CD4-positive, CD25-positive, alpha-beta regulatory T cell (primary cell): ENCODE measurements around the gene KRTAP22-1. TPM values are rescaled to one million over a fixed set of nuclear protein-coding genes. Genes with fewer than 3 reads are reported as not detected.

Experiments used
- ATAC-seq, 2 donors: fragments of 150-1000 bp; cut with Tn5 transposase; one replicate each; pipeline ENCODE4 v1.10.0; 2021; ENCODE audit warnings: low read depth in 2 of 2, moderate number of reproducible peaks in 2 of 2, moderate library complexity in 1 of 2
- DNase-seq, 3 donors: peaks; one replicate each; pipeline versions ENCODE4 v3.0.0 to v3.0.0-alpha.2; 2012 to 2022; ENCODE audit warnings: mixed read lengths in 1 of 3
- H3K27ac ChIP-seq: one replicate; pipeline ENCODE4 v1.7.0; 2013; ENCODE audit warnings: mild to moderate bottlenecking, low read length; ENCODE audit not compliant: insufficient read depth, poor library complexity, severe bottlenecking
- H3K27me3 ChIP-seq: one replicate; pipeline ENCODE4 v1.7.0; 2013; ENCODE audit warnings: low read length; ENCODE audit not compliant: control insufficient read depth, insufficient read depth
- H3K36me3 ChIP-seq: one replicate; pipeline ENCODE4 v1.7.0; 2013; ENCODE audit warnings: mild to moderate bottlenecking, low read length, moderate library complexity; ENCODE audit not compliant: control insufficient read depth, insufficient read depth
- H3K4me1 ChIP-seq: 2 replicates; pipeline ENCODE4 v1.7.0; 2013; ENCODE audit warnings: mild to moderate bottlenecking, low read length; ENCODE audit not compliant: insufficient read depth, control insufficient read depth, poor library complexity, severe bottlenecking
- H3K4me3 ChIP-seq: one replicate; pipeline ENCODE4 v1.7.0; 2013; ENCODE audit warnings: low read depth, mild to moderate bottlenecking, low read length, moderate library complexity
- H3K9me3 ChIP-seq, 2 experiments: 1 replicate in 1 of 2; 2 replicates in 1 of 2; pipeline ENCODE4 v1.7.0; 2013; ENCODE audit warnings: low read length in 2 of 2, mild to moderate bottlenecking in 1 of 2, moderate library complexity in 1 of 2; ENCODE audit not compliant: control insufficient read depth in 2 of 2
- H3K27ac Mint-ChIP-seq, 3 donors: one replicate each; pipeline ENCODE4 v1.8.0; 2020 to 2022; ENCODE audit warnings: mild to moderate bottlenecking in 3 of 3, mixed read lengths in 3 of 3, moderate library complexity in 2 of 3
- H3K27me3 Mint-ChIP-seq: one replicate; pipeline ENCODE4 v1.8.0; 2022; ENCODE audit warnings: mild to moderate bottlenecking, mixed read lengths
- H3K36me3 Mint-ChIP-seq: one replicate; pipeline ENCODE4 v1.8.0; 2020; ENCODE audit warnings: mixed read lengths
- H3K4me1 Mint-ChIP-seq, 4 donors: one replicate each; pipeline ENCODE4 v1.8.0; 2020 to 2022; ENCODE audit warnings: mixed read lengths in 4 of 4, mild to moderate bottlenecking in 1 of 4
- H3K4me3 Mint-ChIP-seq, 4 donors: one replicate each; pipeline ENCODE4 v1.8.0; 2020 to 2022; ENCODE audit warnings: mild to moderate bottlenecking in 4 of 4, mixed read lengths in 4 of 4, moderate library complexity in 3 of 4
- H3K9me3 Mint-ChIP-seq, 7 donors: one replicate each; pipeline ENCODE4 v1.8.0; 2020 to 2022; ENCODE audit warnings: mixed read lengths in 7 of 7, mild to moderate bottlenecking in 3 of 7, moderate library complexity in 2 of 7
- polyA plus RNA-seq, 4 donors: library from polyadenylated mRNA; unstranded; fragments of 300-500 nt; fragmentation: Illumina TruSeq; gene quantifications; one replicate each; pipeline ENCODE4 v1.2.3, GENCODE V29; 2021
- total RNA-seq: library from RNA; stranded (reverse); gene quantifications from one replicate; pipeline ENCODE4 v1.2.3, GENCODE V29; 2022

The KRTAP22-1 gene
- total and polyA plus RNA-seq, 5 donors from 2014 or later = not detected

GRCh38 chr21:30628109-30628508 lies 27.2 kb downstream of the KRTAP22-1 start:
- H3K9me3 Mint-ChIP-seq = peaks cover 0 to 5% (median 4%) of the 10 kb centered on the region in 7 donors
- Histone ChIP-seq H3K4me1 (no peaks in the 10 kb centered on the region), H3K36me3 (no peaks in the 10 kb centered on the region), H3K4me3 (no peak overlapping the region), H3K27ac (no peak overlapping the region), H3K27me3 (no peaks in the 10 kb centered on the region), H3K9me3 (no peaks in the 10 kb centered on the region)
- ATAC-seq = no peak
- no peaks in the 10 kb centered on the region for H3K36me3 Mint-ChIP-seq
- H3K27me3 Mint-ChIP-seq = no peaks in the 10 kb centered on the region
- no peak overlapping the region for H3K4me3 Mint-ChIP-seq
- H3K4me1 Mint-ChIP-seq = no peaks in the 10 kb centered on the region
- no peak for DNase-seq
- H3K27ac Mint-ChIP-seq = no peak overlapping the region

DNA sequence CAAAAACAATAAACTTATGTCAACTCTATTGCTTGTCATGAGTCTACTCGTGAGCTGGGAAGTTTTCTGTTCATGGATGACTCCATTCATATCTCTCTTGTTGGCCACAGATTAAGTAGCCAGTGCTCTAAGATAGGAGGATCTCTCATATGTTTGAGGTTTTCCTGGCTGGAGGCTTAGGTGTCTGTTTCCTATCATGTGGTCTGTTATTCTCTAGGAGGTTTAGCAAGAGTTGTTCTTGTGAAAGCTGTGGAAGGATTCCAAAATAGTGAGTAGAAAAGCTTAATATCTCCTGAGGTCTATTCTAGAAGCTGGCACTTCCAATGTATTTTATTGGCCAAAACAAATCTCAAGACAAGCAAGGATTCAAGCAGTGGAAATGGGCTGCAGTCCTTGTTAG lies 28.3 kb downstream of the KRTAP22-1 start:
- Histone ChIP-seq H3K36me3 (no peaks in the 10 kb centered on the region), H3K9me3 (no peaks in the 10 kb centered on the region), H3K4me3 (no peak overlapping the region), H3K27ac (no peak overlapping the region), H3K4me1 (no peaks in the 10 kb centered on the region), H3K27me3 (no peaks in the 10 kb centered on the region)
- no peak overlapping the region for H3K27ac Mint-ChIP-seq
- no peak overlapping the region for H3K4me3 Mint-ChIP-seq
- H3K27me3 Mint-ChIP-seq = no peaks in the 10 kb centered on the region
- peaks cover 0 to 5% (median 3%) of the 10 kb centered on the region in 7 donors for H3K9me3 Mint-ChIP-seq
- no peaks in the 10 kb centered on the region for H3K4me1 Mint-ChIP-seq
- no peak for DNase-seq
- no peaks in the 10 kb centered on the region for H3K36me3 Mint-ChIP-seq
- no peak for ATAC-seq

DNA sequence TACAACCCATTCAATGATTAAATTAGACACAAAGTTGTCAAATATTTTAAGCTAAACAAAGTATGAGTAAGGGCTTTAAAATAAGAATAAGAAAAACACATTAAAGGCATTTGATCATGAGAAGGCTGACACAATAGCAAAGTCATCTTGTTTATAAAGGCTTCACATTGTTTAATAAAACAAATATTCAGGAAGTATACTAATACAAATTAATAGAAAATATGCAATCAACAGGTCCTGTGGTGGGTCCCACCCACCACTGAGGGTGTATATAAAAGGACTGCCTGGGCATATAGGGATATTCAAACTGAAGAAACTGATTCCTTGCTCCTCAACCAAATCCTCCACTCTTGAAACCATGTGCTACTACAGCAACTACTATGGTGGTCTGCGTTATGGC lies 34.0 kb downstream of the KRTAP22-1 start, which contains the start of gene KRTAP20-2:
KRTAP20-2 (plus strand) TSS at position 301 of the 400 bp plus-strand sequence; CDS start at position 359, 58 bp downstream.
- no peak within 1 kb of the TSS for H3K4me3 ChIP-seq
- H3K27ac ChIP-seq = no peak within 1 kb of the TSS
- H3K9me3 ChIP-seq = no peaks in the 10 kb centered on the region
- Mint-ChIP-seq H3K9me3 (peaks cover 0 to 3% (median 2%) of the 10 kb centered on the region in 7 donors), H3K4me3 (no peak within 1 kb of the TSS), H3K4me1 (no peaks in the 10 kb centered on the region), H3K27me3 (no peaks in the 10 kb centered on the region), H3K27ac (no peak within 1 kb of the TSS), H3K36me3 (no peaks in the 10 kb centered on the region)
- no peaks in the 10 kb centered on the region for H3K36me3 ChIP-seq
- ATAC-seq (no peak), DNase-seq (no peak)
- no peaks in the 10 kb centered on the region for H3K4me1 ChIP-seq
- H3K27me3 ChIP-seq = no peaks in the 10 kb centered on the region

- DNase-seq (no peak), ATAC-seq (no peak)
- Histone ChIP-seq H3K27ac (no peak overlapping the region), H3K9me3 (no peaks in the 10 kb centered on the region), H3K4me1 (no peaks in the 10 kb centered on the region), H3K36me3 (no peaks in the 10 kb centered on the region), H3K4me3 (no peak overlapping the region), H3K27me3 (no peaks in the 10 kb centered on the region)
- Mint-ChIP-seq H3K9me3 (peaks cover 0 to 6% (median 2%) of the 10 kb centered on the region in 7 donors), H3K36me3 (no peaks in the 10 kb centered on the region), H3K27me3 (no peaks in the 10 kb centered on the region), H3K4me3 (no peak overlapping the region), H3K27ac (no peak overlapping the region), H3K4me1 (no peaks in the 10 kb centered on the region)
These were observed 37.8 kb downstream of the KRTAP22-1 start for GRCh38 chr21:30638686-30639085.

- H3K4me3 ChIP-seq = no peak within 1 kb of the TSS
- Mint-ChIP-seq H3K4me1 (no peaks in the 10 kb centered on the region), H3K4me3 (no peak within 1 kb of the TSS), H3K9me3 (peaks cover 0 to 10% (median 3%) of the 10 kb centered on the region in 7 donors), H3K27ac (no peak within 1 kb of the TSS), H3K27me3 (no peaks in the 10 kb centered on the region), H3K36me3 (no peaks in the 10 kb centered on the region)
- no peaks in the 10 kb centered on the region for H3K9me3 ChIP-seq
- H3K4me1 ChIP-seq = no peaks in the 10 kb centered on the region
- no peaks in the 10 kb centered on the region for H3K27me3 ChIP-seq
- DNase-seq = no peak
- H3K27ac ChIP-seq = no peak within 1 kb of the TSS
- H3K36me3 ChIP-seq = no peaks in the 10 kb centered on the region
- no peak for ATAC-seq
These were observed 41.7 kb downstream of the KRTAP22-1 start, which contains the start of gene KRTAP20-3 for GRCh38 chr21:30642564-30642963. TSS of gene KRTAP20-3 (plus strand) at chr21:30642864.

GRCh38 chr21:30646904-30647414 lies 46.1 kb downstream of the KRTAP22-1 start:
- H3K36me3 ChIP-seq = no peaks in the 10 kb centered on the region
- no peaks in the 10 kb centered on the region for H3K4me1 Mint-ChIP-seq
- no peak overlapping the region for H3K4me3 ChIP-seq
- DNase-seq = no peak
- no peaks in the 10 kb centered on the region for H3K4me1 ChIP-seq
- no peak for ATAC-seq
- H3K27me3 Mint-ChIP-seq = no peaks in the 10 kb centered on the region
- no peak overlapping the region for H3K4me3 Mint-ChIP-seq
- H3K27ac Mint-ChIP-seq = no peak overlapping the region
- no peaks in the 10 kb centered on the region for H3K9me3 ChIP-seq
- no peaks in the 10 kb centered on the region for H3K27me3 ChIP-seq
- H3K9me3 Mint-ChIP-seq = peaks cover 0 to 7% (median 4%) of the 10 kb centered on the region in 7 donors
- no peaks in the 10 kb centered on the region for H3K36me3 Mint-ChIP-seq
- H3K27ac ChIP-seq = no peak overlapping the region

Other genes with a start within 250 kb of the KRTAP22-1 start
- gene KRTAP13-2, start 228.8 kb upstream of the KRTAP22-1 start, total RNA-seq = not detected
- not detected for gene KRTAP13-2, start 228.8 kb upstream of the KRTAP22-1 start, polyA plus RNA-seq
- not detected for gene KRTAP13-1, start 205.1 kb upstream of the KRTAP22-1 start, total RNA-seq
- not detected for gene KRTAP13-1, start 205.1 kb upstream of the KRTAP22-1 start, polyA plus RNA-seq
- not detected for gene KRTAP13-3, start 175.2 kb upstream of the KRTAP22-1 start, total RNA-seq
- not detected for gene KRTAP13-3, start 175.2 kb upstream of the KRTAP22-1 start, polyA plus RNA-seq
- gene KRTAP13-4, start 170.9 kb upstream of the KRTAP22-1 start, total RNA-seq = not detected
- not detected for gene KRTAP13-4, start 170.9 kb upstream of the KRTAP22-1 start, polyA plus RNA-seq
- not detected for gene KRTAP15-1, start 160.8 kb upstream of the KRTAP22-1 start, total RNA-seq
- not detected for gene KRTAP15-1, start 160.8 kb upstream of the KRTAP22-1 start, polyA plus RNA-seq
- gene KRTAP19-1, start 120.7 kb upstream of the KRTAP22-1 start, total RNA-seq = not detected
- gene KRTAP19-1, start 120.7 kb upstream of the KRTAP22-1 start, polyA plus RNA-seq = not detected
- gene KRTAP19-2, start 113.7 kb upstream of the KRTAP22-1 start, total RNA-seq = not detected
- not detected for gene KRTAP19-2, start 113.7 kb upstream of the KRTAP22-1 start, polyA plus RNA-seq
- not detected for gene KRTAP19-3, start 109.1 kb upstream of the KRTAP22-1 start, total RNA-seq
- gene KRTAP19-3, start 109.1 kb upstream of the KRTAP22-1 start, polyA plus RNA-seq = not detected
- gene KRTAP19-4, start 103.9 kb upstream of the KRTAP22-1 start, total RNA-seq = not detected
- gene KRTAP19-4, start 103.9 kb upstream of the KRTAP22-1 start, polyA plus RNA-seq = not detected
- not detected for gene KRTAP19-5, start 98.9 kb upstream of the KRTAP22-1 start, total RNA-seq
- not detected for gene KRTAP19-5, start 98.9 kb upstream of the KRTAP22-1 start, polyA plus RNA-seq
- gene KRTAP19-6, start 59.2 kb upstream of the KRTAP22-1 start, total RNA-seq = not detected
- gene KRTAP19-6, start 59.2 kb upstream of the KRTAP22-1 start, polyA plus RNA-seq = not detected
- not detected for gene KRTAP19-7, start 39.8 kb upstream of the KRTAP22-1 start, total RNA-seq
- not detected for gene KRTAP19-7, start 39.8 kb upstream of the KRTAP22-1 start, polyA plus RNA-seq
- not detected for gene KRTAP22-2, start 10.7 kb upstream of the KRTAP22-1 start, total RNA-seq
- not detected for gene KRTAP22-2, start 10.7 kb upstream of the KRTAP22-1 start, polyA plus RNA-seq
- not detected for gene KRTAP6-3, start 8.6 kb upstream of the KRTAP22-1 start, total RNA-seq
- not detected for gene KRTAP6-3, start 8.6 kb upstream of the KRTAP22-1 start, polyA plus RNA-seq
- gene KRTAP6-2, start 2.2 kb upstream of the KRTAP22-1 start, total RNA-seq = not detected
- gene KRTAP6-2, start 2.2 kb upstream of the KRTAP22-1 start, polyA plus RNA-seq = not detected
- not detected for gene KRTAP6-1, start 12.8 kb downstream of the KRTAP22-1 start, total RNA-seq
- not detected for gene KRTAP6-1, start 12.8 kb downstream of the KRTAP22-1 start, polyA plus RNA-seq
- not detected for gene KRTAP20-1, start 15.3 kb downstream of the KRTAP22-1 start, total RNA-seq
- not detected for gene KRTAP20-1, start 15.3 kb downstream of the KRTAP22-1 start, polyA plus RNA-seq
- not detected for gene KRTAP20-4, start 19.5 kb downstream of the KRTAP22-1 start, total RNA-seq
- gene KRTAP20-4, start 19.5 kb downstream of the KRTAP22-1 start, polyA plus RNA-seq = not detected
- not detected for gene KRTAP20-2, start 34.1 kb downstream of the KRTAP22-1 start, total RNA-seq
- gene KRTAP20-2, start 34.1 kb downstream of the KRTAP22-1 start, polyA plus RNA-seq = not detected
- gene KRTAP20-3, start 41.8 kb downstream of the KRTAP22-1 start, total RNA-seq = not detected
- not detected for gene KRTAP20-3, start 41.8 kb downstream of the KRTAP22-1 start, polyA plus RNA-seq
- not detected for gene KRTAP21-3, start 117.7 kb downstream of the KRTAP22-1 start, total RNA-seq
- not detected for gene KRTAP21-3, start 117.7 kb downstream of the KRTAP22-1 start, polyA plus RNA-seq
- gene KRTAP21-2, start 146.2 kb downstream of the KRTAP22-1 start, total RNA-seq = not detected
- not detected for gene KRTAP21-2, start 146.2 kb downstream of the KRTAP22-1 start, polyA plus RNA-seq
- not detected for gene KRTAP21-1, start 154.3 kb downstream of the KRTAP22-1 start, total RNA-seq
- not detected for gene KRTAP21-1, start 154.3 kb downstream of the KRTAP22-1 start, polyA plus RNA-seq
- gene KRTAP8-1, start 212.2 kb downstream of the KRTAP22-1 start, total RNA-seq = not detected
- not detected for gene KRTAP8-1, start 212.2 kb downstream of the KRTAP22-1 start, polyA plus RNA-seq
- gene KRTAP7-1, start 228.7 kb downstream of the KRTAP22-1 start, total RNA-seq = not detected
- not detected for gene KRTAP7-1, start 228.7 kb downstream of the KRTAP22-1 start, polyA plus RNA-seq